ENCODE results near the gene TRPC3.
A peak's percentile ranks its signal among the peaks of the same experiment; 100 is the strongest.

TRPC3 gene

GRCh38 chr4:121877041-121877773, 74.7 kb downstream of the TRPC3 start:
- Histone ChIP-seq H3K9me3 (no peaks in the 10 kb centered on the region), H3K36me3 (no peaks in the 10 kb centered on the region), H3K27ac (no peak overlapping the region), H3K27me3 (peaks cover 65% of the 10 kb centered on the region), H3K4me3 (ENCODE audit: low read depth in 1 of 2, low read length in 1 of 2) (no peak overlapping the region), H3K4me1 (ENCODE audit: control insufficient read depth in 1 of 2, insufficient read depth in 1 of 2, low read depth in 1 of 2, low read length in 1 of 2) (no peaks in the 10 kb centered on the region)
- TF ChIP-seq CTCF (IDR thresholded peaks at IDR 0.05) = no peak

GRCh38 chr4:121876070-121876469, 75.8 kb downstream of the TRPC3 start:
- H3K27me3 ChIP-seq = peaks cover 55% of the 10 kb centered on the region
- TF ChIP-seq CTCF (IDR thresholded peaks at IDR 0.05) = no peak

GRCh38 chr4:121875652-121876051, 76.2 kb downstream of the TRPC3 start:
- no peak overlapping the region for H3K27ac ChIP-seq
- TF ChIP-seq CTCF (IDR thresholded peaks at IDR 0.05) = no peak
- H3K4me1 ChIP-seq (ENCODE audit: control insufficient read depth in 1 of 2, insufficient read depth in 1 of 2, low read depth in 1 of 2, low read length in 1 of 2) = peaks cover 3 to 5% of the 10 kb centered on the region in 2 experiments
- peaks cover 51% of the 10 kb centered on the region for H3K27me3 ChIP-seq
- no peaks in the 10 kb centered on the region for H3K9me3 ChIP-seq
- H3K36me3 ChIP-seq = no peaks in the 10 kb centered on the region
- H3K4me3 ChIP-seq (ENCODE audit: low read depth in 1 of 2, low read length in 1 of 2) = no peak overlapping the region

More at GRCh38 chr4:121876070-121876469, 75.8 kb downstream of the TRPC3 start:
- Histone ChIP-seq H3K27ac (no peak overlapping the region), H3K9me3 (no peaks in the 10 kb centered on the region), H3K36me3 (no peaks in the 10 kb centered on the region), H3K4me3 (ENCODE audit: low read depth in 1 of 2, low read length in 1 of 2) (no peak overlapping the region), H3K4me1 (ENCODE audit: control insufficient read depth in 1 of 2, insufficient read depth in 1 of 2, low read depth in 1 of 2, low read length in 1 of 2) (peaks cover 0 to under 1% of the 10 kb centered on the region in 2 experiments)

GRCh38 chr4:121873604-121874003, 78.3 kb downstream of the TRPC3 start:
- Histone ChIP-seq H3K27me3 (peaks cover 42% of the 10 kb centered on the region), H3K4me3 (ENCODE audit: low read depth in 1 of 2, low read length in 1 of 2) (no peak overlapping the region), H3K4me1 (ENCODE audit: control insufficient read depth in 1 of 2, insufficient read depth in 1 of 2, low read depth in 1 of 2, low read length in 1 of 2) (peaks cover 13 to 14% of the 10 kb centered on the region in 2 experiments), H3K36me3 (no peaks in the 10 kb centered on the region), H3K27ac (no peak overlapping the region), H3K9me3 (no peaks in the 10 kb centered on the region)
- TF ChIP-seq CTCF (IDR thresholded peaks at IDR 0.05) = no peak

- Histone ChIP-seq H3K36me3 (no peaks in the 10 kb centered on the region), H3K27ac (peak within 1 kb of the TSS; percentile 51), H3K27me3 (peaks cover 24% of the 10 kb centered on the region), H3K9me3 (no peaks in the 10 kb centered on the region), H3K4me1 (ENCODE audit: control insufficient read depth in 1 of 2, insufficient read depth in 1 of 2, low read depth in 1 of 2, low read length in 1 of 2) (peaks cover 13 to 14% of the 10 kb centered on the region in 2 experiments), H3K4me3 (ENCODE audit: low read depth in 1 of 2, low read length in 1 of 2) (peak within 1 kb of the TSS; percentile 64 to 87)
- TF ChIP-seq CTCF (IDR thresholded peaks at IDR 0.05) = no peak
Measured at GRCh38 chr4:121869841-121870822, 81.7 kb downstream of the TRPC3 start, which contains the start of gene BBS7. TSS of gene BBS7 (minus strand) at chr4:121870474. CDS start at chr4:121870313, 161 bp downstream.
